ENCODE results near the gene NME7. TPM values are rescaled to one million over a fixed set of nuclear protein-coding genes. Genes with fewer than 3 reads are reported as not detected.

The NME7 gene
- total RNA-seq, 1 donor from 2014 or later, result 25.7 TPM

- no peak overlapping the region for H3K27ac Mint-ChIP-seq (ENCODE audit: unreplicated experiment)
- H3K9me3 Mint-ChIP-seq, result no peaks in the 10 kb centered on the region
- no peak for TF ChIP-seq CTCF (conservative IDR thresholded peaks at IDR 0.05)
- no peak for DNase-seq (ENCODE audit: low read depth, low spot score)
- peaks cover 24% of the 10 kb centered on the region for H3K36me3 Mint-ChIP-seq (ENCODE audit: low read depth)
- no peak overlapping the region for H3K4me3 Mint-ChIP-seq
- no peaks in the 10 kb centered on the region for H3K4me1 Mint-ChIP-seq
- H3K27me3 Mint-ChIP-seq (ENCODE audit: low read depth), result no peaks in the 10 kb centered on the region
These were observed 22.7 kb upstream of the NME7 start for GRCh38 chr1:169390303-169390702.

GRCh38 chr1:169387399-169387798 lies 19.8 kb upstream of the NME7 start:
- H3K36me3 Mint-ChIP-seq (ENCODE audit: low read depth), result peaks cover 19% of the 10 kb centered on the region
- DNase-seq (ENCODE audit: low read depth, low spot score), result no peak
- no peak for TF ChIP-seq CTCF (conservative IDR thresholded peaks at IDR 0.05)
- H3K9me3 Mint-ChIP-seq, result no peaks in the 10 kb centered on the region
- no peaks in the 10 kb centered on the region for H3K27me3 Mint-ChIP-seq (ENCODE audit: low read depth)
- H3K4me1 Mint-ChIP-seq, result no peaks in the 10 kb centered on the region
- no peak overlapping the region for H3K27ac Mint-ChIP-seq (ENCODE audit: unreplicated experiment)
- H3K4me3 Mint-ChIP-seq, result no peak overlapping the region

DNA sequence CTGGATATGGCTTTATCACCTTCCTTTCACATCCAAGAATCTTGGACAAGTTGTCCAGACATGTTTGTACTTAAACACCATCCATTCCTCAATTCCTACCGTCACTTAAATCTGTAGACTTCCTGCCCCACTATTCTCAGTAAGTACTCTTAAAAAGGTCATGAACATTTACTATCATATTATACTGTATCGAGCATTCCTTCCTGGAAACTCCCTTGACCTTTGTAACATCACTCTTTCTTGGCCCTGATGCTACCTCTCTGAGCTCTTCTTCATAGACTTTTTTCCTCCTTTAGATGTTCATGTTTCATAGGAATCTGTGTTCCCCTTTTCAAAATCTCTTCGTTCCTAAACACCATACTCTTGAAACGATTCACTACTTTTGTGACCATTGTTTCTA lies 15.9 kb upstream of the NME7 start:
- Mint-ChIP-seq H3K27me3 (ENCODE audit: low read depth) (no peaks in the 10 kb centered on the region), H3K4me3 (no peak overlapping the region), H3K4me1 (no peaks in the 10 kb centered on the region), H3K9me3 (no peaks in the 10 kb centered on the region), H3K27ac (ENCODE audit: unreplicated experiment) (no peak overlapping the region), H3K36me3 (ENCODE audit: low read depth) (peaks cover 3% of the 10 kb centered on the region)
- DNase-seq (ENCODE audit: low read depth, low spot score), result no peak
- TF ChIP-seq CTCF (conservative IDR thresholded peaks at IDR 0.05), result no peak

- TF ChIP-seq CTCF (conservative IDR thresholded peaks at IDR 0.05), result no peak
- Mint-ChIP-seq H3K4me3 (no peak overlapping the region), H3K27me3 (ENCODE audit: low read depth) (no peaks in the 10 kb centered on the region), H3K27ac (ENCODE audit: unreplicated experiment) (no peak overlapping the region), H3K36me3 (ENCODE audit: low read depth) (no peaks in the 10 kb centered on the region), H3K4me1 (no peaks in the 10 kb centered on the region), H3K9me3 (no peaks in the 10 kb centered on the region)
- DNase-seq (ENCODE audit: low read depth, low spot score), result no peak
These were observed 13.6 kb upstream of the NME7 start for GRCh38 chr1:169381162-169381561.

DNA sequence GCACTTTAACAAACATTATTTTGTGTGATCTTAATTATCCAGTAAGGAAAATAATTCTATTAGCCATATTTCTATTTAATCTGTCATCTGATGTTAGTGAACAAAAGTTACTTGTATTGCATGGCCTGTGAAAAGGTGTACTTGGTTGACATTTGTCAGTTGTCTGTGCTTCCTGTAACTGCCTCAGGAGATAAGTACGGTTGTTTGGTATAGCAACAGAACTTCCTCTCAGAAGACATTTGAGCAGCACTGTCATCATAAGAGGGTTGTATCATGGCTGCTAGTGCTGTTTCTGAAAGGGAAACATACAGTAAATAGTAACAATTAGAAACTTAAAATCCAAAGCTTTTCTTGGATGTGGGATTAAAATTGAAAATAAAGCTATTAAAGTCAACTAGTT lies 3.8 kb upstream of the NME7 start:
- no peak for TF ChIP-seq CTCF (conservative IDR thresholded peaks at IDR 0.05)
- Mint-ChIP-seq H3K27me3 (ENCODE audit: low read depth) (no peaks in the 10 kb centered on the region), H3K9me3 (no peaks in the 10 kb centered on the region), H3K4me1 (peaks cover 4% of the 10 kb centered on the region), H3K4me3 (no peak overlapping the region), H3K27ac (ENCODE audit: unreplicated experiment) (no peak overlapping the region), H3K36me3 (ENCODE audit: low read depth) (peaks cover 3% of the 10 kb centered on the region)
- no peak for DNase-seq (ENCODE audit: low read depth, low spot score)

GRCh38 chr1:169368406-169368769 lies 791 bp upstream of the NME7 start:
- H3K27me3 Mint-ChIP-seq (ENCODE audit: low read depth), result no peaks in the 10 kb centered on the region
- no peak overlapping the region for H3K4me3 Mint-ChIP-seq
- peaks cover 13% of the 10 kb centered on the region for H3K4me1 Mint-ChIP-seq
- H3K36me3 Mint-ChIP-seq (ENCODE audit: low read depth), result peaks cover 12% of the 10 kb centered on the region
- DNase-seq (ENCODE audit: low read depth, low spot score), result peak; percentile 5
- H3K9me3 Mint-ChIP-seq, result peaks cover 6% of the 10 kb centered on the region
- no peak for TF ChIP-seq CTCF (conservative IDR thresholded peaks at IDR 0.05)
- H3K27ac Mint-ChIP-seq (ENCODE audit: unreplicated experiment), result no peak overlapping the region

Data from neural crest cell (in vitro differentiated cells).